ENCODE measurements around the gene INPP5E. TPM values are rescaled to one million over a fixed set of nuclear protein-coding genes. Genes with fewer than 3 reads are reported as not detected.

Gene INPP5E
- total RNA-seq, 3 donors from 2014 or later (not counting 1 experiment from before 2014, with no cell fraction given) = 12.1 to 15.7 (median 14.4) TPM

DNA sequence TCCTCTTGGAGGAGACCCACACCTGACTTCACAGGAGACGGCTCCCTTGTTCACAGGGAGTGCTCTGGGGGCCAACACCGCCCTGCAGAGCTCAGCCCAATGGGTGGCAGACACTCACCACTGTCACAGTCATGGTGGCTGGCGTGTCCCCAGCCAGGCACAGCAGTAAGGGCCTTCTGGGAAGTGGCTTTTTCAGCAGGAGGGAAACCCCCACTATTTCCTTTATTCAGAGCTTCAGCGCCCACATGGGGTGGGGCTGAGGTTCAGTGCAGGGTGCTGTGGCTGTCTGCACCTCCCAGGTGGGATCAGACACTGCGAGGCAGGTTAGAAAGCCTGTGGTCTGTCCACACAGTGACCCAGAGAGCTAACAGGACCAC lies 36.1 kb downstream of the INPP5E start:
- Mint-ChIP-seq H3K27ac (no peak overlapping the region), H3K36me3 (no peaks in the 10 kb centered on the region), H3K9me3 (no peaks in the 10 kb centered on the region), H3K27me3 (ENCODE audit: low read depth in 2 of 2) (no peaks in the 10 kb centered on the region), H3K4me3 (no peak overlapping the region), H3K4me1 (peaks cover 24 to 32% of the 10 kb centered on the region in 2 donors)
- peak; percentile 39 to 70 (median 54) for ATAC-seq
- Histone ChIP-seq H3K36me3 (ENCODE audit: control insufficient read depth, insufficient read depth, low read length) (peaks cover 23% of the 10 kb centered on the region), H3K4me1 (ENCODE audit: control insufficient read depth, insufficient read depth, low read length) (peaks cover 57% of the 10 kb centered on the region), H3K9me3 (ENCODE audit: control insufficient read depth, insufficient read depth, low read length) (no peaks in the 10 kb centered on the region), H3K27ac (ENCODE audit: low read length) (peak overlapping the region; percentile 64), H3K4me3 (ENCODE audit: low read length) (no peak overlapping the region), H3K27me3 (ENCODE audit: control insufficient read depth, insufficient read depth, low read length) (no peaks in the 10 kb centered on the region)
- 8% methylated on average over 5 of the region's 5 CpGs for WGBS (ENCODE audit: insufficient coverage)
- intact Hi-C loops (cut with micrococcal nuclease) = loop anchor here (10.0 kb wide), 1 partner anchor 89 kb away; no protein-coding TSS in a partner anchor
- DNase-seq = peak in 1 of 2 donors; percentile 92
- TF ChIP-seq, protein P1, sequence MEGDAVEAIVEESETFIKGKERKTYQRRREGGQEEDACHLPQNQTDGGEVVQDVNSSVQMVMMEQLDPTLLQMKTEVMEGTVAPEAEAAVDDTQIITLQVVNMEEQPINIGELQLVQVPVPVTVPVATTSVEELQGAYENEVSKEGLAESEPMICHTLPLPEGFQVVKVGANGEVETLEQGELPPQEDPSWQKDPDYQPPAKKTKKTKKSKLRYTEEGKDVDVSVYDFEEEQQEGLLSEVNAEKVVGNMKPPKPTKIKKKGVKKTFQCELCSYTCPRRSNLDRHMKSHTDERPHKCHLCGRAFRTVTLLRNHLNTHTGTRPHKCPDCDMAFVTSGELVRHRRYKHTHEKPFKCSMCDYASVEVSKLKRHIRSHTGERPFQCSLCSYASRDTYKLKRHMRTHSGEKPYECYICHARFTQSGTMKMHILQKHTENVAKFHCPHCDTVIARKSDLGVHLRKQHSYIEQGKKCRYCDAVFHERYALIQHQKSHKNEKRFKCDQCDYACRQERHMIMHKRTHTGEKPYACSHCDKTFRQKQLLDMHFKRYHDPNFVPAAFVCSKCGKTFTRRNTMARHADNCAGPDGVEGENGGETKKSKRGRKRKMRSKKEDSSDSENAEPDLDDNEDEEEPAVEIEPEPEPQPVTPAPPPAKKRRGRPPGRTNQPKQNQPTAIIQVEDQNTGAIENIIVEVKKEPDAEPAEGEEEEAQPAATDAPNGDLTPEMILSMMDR (IDR thresholded peaks at IDR 0.05) = no peak

DNA sequence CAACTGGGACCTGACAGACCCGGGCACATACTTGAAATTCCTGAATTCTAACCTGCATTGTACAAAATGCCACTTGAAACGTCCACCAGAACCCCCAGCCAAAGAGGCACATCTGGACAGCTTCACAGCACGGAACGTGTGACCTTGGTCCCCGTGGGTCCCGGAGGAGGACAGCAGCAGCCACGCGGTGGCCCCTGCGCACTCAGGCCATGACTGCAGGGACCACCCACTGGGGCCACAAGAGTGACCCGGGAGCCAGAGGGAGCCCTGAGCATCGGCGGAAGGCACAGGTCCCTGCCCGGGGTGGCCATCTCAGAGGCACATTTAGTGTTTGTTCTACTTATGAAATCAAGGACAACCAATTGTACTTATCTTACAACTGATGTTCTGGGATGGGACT lies 37.6 kb downstream of the INPP5E start:
- Histone ChIP-seq H3K4me1 (ENCODE audit: control insufficient read depth, insufficient read depth, low read length) (peaks cover 63% of the 10 kb centered on the region), H3K4me3 (ENCODE audit: low read length) (no peak overlapping the region), H3K36me3 (ENCODE audit: control insufficient read depth, insufficient read depth, low read length) (peaks cover 20% of the 10 kb centered on the region), H3K9me3 (ENCODE audit: control insufficient read depth, insufficient read depth, low read length) (no peaks in the 10 kb centered on the region), H3K27me3 (ENCODE audit: control insufficient read depth, insufficient read depth, low read length) (no peaks in the 10 kb centered on the region), H3K27ac (ENCODE audit: low read length) (no peak overlapping the region)
- H3K27ac Mint-ChIP-seq = no peak overlapping the region
- H3K36me3 Mint-ChIP-seq = no peaks in the 10 kb centered on the region
- ATAC-seq = no peak
- H3K9me3 Mint-ChIP-seq = no peaks in the 10 kb centered on the region
- H3K4me1 Mint-ChIP-seq = peaks cover 23 to 30% of the 10 kb centered on the region in 2 donors
- WGBS (ENCODE audit: insufficient coverage) = 96% methylated on average over 13 of the region's 13 CpGs
- TF ChIP-seq, protein P1 (IDR thresholded peaks at IDR 0.05) = no peak
- intact Hi-C loops (cut with micrococcal nuclease) = loop anchor here (10.0 kb wide), 1 partner anchor 87 kb away; no protein-coding TSS in a partner anchor
- H3K4me3 Mint-ChIP-seq = no peak overlapping the region
- DNase-seq = no peak
- no peaks in the 10 kb centered on the region for H3K27me3 Mint-ChIP-seq (ENCODE audit: low read depth in 2 of 2)

DNA sequence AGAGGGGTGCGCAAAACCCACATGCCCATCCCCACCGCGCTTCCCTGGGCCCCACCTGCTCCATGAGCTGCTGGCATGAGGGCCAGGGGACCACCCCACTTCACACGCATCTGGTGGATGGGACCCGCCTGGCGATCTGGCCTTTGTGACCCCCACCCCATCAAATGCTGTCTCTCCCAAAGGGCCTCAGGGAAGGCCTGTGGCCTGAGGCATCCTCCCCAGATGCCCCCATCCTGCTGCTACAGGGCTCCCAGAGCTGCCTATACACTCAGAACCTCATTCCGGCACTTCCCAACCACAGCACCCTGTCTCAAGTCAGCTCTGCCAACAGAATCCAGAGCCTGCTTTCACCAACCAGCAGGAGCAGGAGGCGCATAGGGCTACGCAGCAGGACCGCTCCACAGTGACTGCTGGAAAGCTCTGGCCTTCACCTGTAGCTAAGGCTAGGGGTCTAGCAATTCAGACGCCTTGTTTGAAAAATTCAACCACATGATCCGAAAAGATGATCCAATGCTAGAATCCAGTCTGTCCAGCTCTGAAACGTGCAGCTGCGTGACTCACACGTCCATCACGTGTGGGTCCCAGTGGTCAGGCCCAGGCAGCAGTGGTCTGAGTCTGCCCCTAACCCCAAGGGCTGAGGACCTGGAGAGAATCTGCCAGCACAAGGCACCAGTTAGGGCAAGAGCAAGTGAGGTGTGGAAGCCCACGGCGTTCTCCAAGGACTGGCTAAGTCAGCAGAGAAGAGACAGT lies 38.3 kb downstream of the INPP5E start:
- H3K27ac ChIP-seq (ENCODE audit: low read length) = no peak overlapping the region
- H3K9me3 ChIP-seq (ENCODE audit: control insufficient read depth, insufficient read depth, low read length) = no peaks in the 10 kb centered on the region
- Mint-ChIP-seq H3K27me3 (ENCODE audit: low read depth in 2 of 2) (no peaks in the 10 kb centered on the region), H3K27ac (peak overlapping the region in 1 of 2 donors; percentile 52), H3K36me3 (no peaks in the 10 kb centered on the region), H3K4me1 (peaks cover 23 to 30% of the 10 kb centered on the region in 2 donors), H3K4me3 (peak overlapping the region; percentile 64), H3K9me3 (no peaks in the 10 kb centered on the region)
- H3K4me1 ChIP-seq (ENCODE audit: control insufficient read depth, insufficient read depth, low read length) = peaks cover 63% of the 10 kb centered on the region
- intact Hi-C loops (cut with micrococcal nuclease) = loop anchor here (10.0 kb wide), 1 partner anchor 87 kb away; no protein-coding TSS in a partner anchor
- DNase-seq (no peak), ATAC-seq (no peak)
- H3K4me3 ChIP-seq (ENCODE audit: low read length) = no peak overlapping the region
- no peaks in the 10 kb centered on the region for H3K27me3 ChIP-seq (ENCODE audit: control insufficient read depth, insufficient read depth, low read length)
- WGBS (ENCODE audit: insufficient coverage) = 95% methylated on average over 18 of the region's 18 CpGs
- TF ChIP-seq, protein P1 (IDR thresholded peaks at IDR 0.05) = no peak
- H3K36me3 ChIP-seq (ENCODE audit: control insufficient read depth, insufficient read depth, low read length) = peaks cover 16% of the 10 kb centered on the region

Measured in natural killer cell (primary cell).